Measurements from ENCODE around the gene PDZRN3.

- TF ChIP-seq CTCF (IDR thresholded peaks at IDR 0.05 in 2 of 3, conservative IDR thresholded peaks at IDR 0.05 in 1 of 3; ENCODE audit: borderline replicate concordance in 1 of 3, insufficient read depth in 1 of 3, low read depth in 2 of 3, low read length in 2 of 3) = no peak
- no peak for TF ChIP-seq EZH2phosphoT487 (IDR thresholded peaks at IDR 0.05; ENCODE audit: borderline replicate concordance)
- TF ChIP-seq EZH2 (IDR thresholded peaks at IDR 0.05) = no peak
Measured at GRCh38 chr3:73616056-73616455, 8.7 kb downstream of the PDZRN3 start.

Data from HCT116 (cell line).